HEK293 (cell line): ENCODE data around the gene SIRT7.

ENCODE experiments used
- CTCF ChIA-PET: fragments of 350-600 bp; formaldehyde crosslinking; extraction: SDS; loops from one replicate; lab custom pipeline; 2021; ENCODE audit warnings: antibody characterized with exemption; lab: Yijun Ruan, JAX
- POLR2A ChIA-PET: fragments of 300-600 bp; formaldehyde crosslinking; extraction: SDS; loops from one replicate; lab custom pipeline; 2020; ENCODE audit warnings: antibody characterized with exemption, inconsistent platforms; lab: Yijun Ruan, JAX
- H3K27ac ChIP-seq: fragments of 200-500 bp; sonication (Bioruptor generic); 2 replicates; pipeline ENCODE4 v1.5.1; 2014; ENCODE audit warnings: low read depth, low read length, control low read depth, inconsistent platforms; ENCODE audit errors: extremely low read depth
- H3K36me3 ChIP-seq, 2 experiments: fragments of 200-500 bp in 1 of 2; sonication (Bioruptor generic) in 1 of 2; 1 replicate in 1 of 2; 2 replicates in 1 of 2; pipeline ENCODE4 v1.5.1; 2014 to 2017; ENCODE audit warnings: inconsistent platforms in 2 of 2, low read length in 2 of 2; ENCODE audit not compliant: control insufficient read depth in 2 of 2, insufficient read depth in 1 of 2
- H3K4me1 ChIP-seq: fragments of 200-500 bp; sonication (Bioruptor generic); 2 replicates; pipeline ENCODE4 v1.5.1; 2014; ENCODE audit warnings: mild to moderate bottlenecking, low read length, inconsistent platforms; ENCODE audit not compliant: control insufficient read depth, insufficient read depth
- H3K4me3 ChIP-seq: 2 replicates; pipeline ENCODE4 v1.5.1; 2011; ENCODE audit warnings: low read depth, mild to moderate bottlenecking, control low read depth, low read length, moderate library complexity
- H3K9me3 ChIP-seq: fragments of 200-500 bp; sonication (Bioruptor generic); 2 replicates; pipeline ENCODE4 v1.5.1; 2014; ENCODE audit warnings: low read depth, low read length, inconsistent platforms; ENCODE audit not compliant: control insufficient read depth, insufficient read depth
- IKZF3 ChIP-seq: fragments of 450-650 bp; IDR thresholded peaks from 2 replicates; pipeline ENCODE4 v1.5.0; 2018; ENCODE audit warnings: missing biosample characterization, mild to moderate bottlenecking, missing genetic modification characterization, moderate library complexity
- REPIN1 ChIP-seq: fragments of 450-650 bp; formaldehyde crosslinking; IDR thresholded peaks from 2 replicates; pipeline ENCODE4 v1.5.1; 2017; ENCODE audit warnings: missing biosample characterization, missing genetic modification characterization, low read depth
- SETDB1 ChIP-seq: IDR thresholded peaks from one replicate; pipeline ENCODE4 v1.6.1; 2017; ENCODE audit warnings: mild to moderate bottlenecking, low read length, moderate library complexity, mixed read lengths; ENCODE audit not compliant: insufficient read length
- ZBTB8A ChIP-seq: fragments of 450-650 bp; formaldehyde crosslinking; IDR thresholded peaks from 2 replicates; pipeline ENCODE4 v1.5.1; 2016; ENCODE audit warnings: missing biosample characterization, missing genetic modification characterization
- ZFP41 ChIP-seq: fragments of 450-650 bp; formaldehyde crosslinking; IDR thresholded peaks from 2 replicates; pipeline ENCODE4 v1.5.1; 2016; ENCODE audit warnings: missing biosample characterization, missing genetic modification characterization, borderline replicate concordance
- ZNF664 ChIP-seq: fragments of 450-650 bp; formaldehyde crosslinking; IDR thresholded peaks from 2 replicates; pipeline ENCODE4 v1.5.1; 2016; ENCODE audit warnings: missing biosample characterization, missing genetic modification characterization
- ZNF677 ChIP-seq: fragments of 450-650 bp; IDR thresholded peaks from 2 replicates; pipeline ENCODE4 v1.5.0; 2018; ENCODE audit warnings: missing biosample characterization, mild to moderate bottlenecking, missing genetic modification characterization, moderate library complexity
- ZNF843 ChIP-seq: fragments of 450-650 bp; formaldehyde crosslinking; IDR thresholded peaks from 2 replicates; pipeline ENCODE4 v1.5.1; 2016; ENCODE audit warnings: missing biosample characterization, missing genetic modification characterization
- ZXDB ChIP-seq: fragments of 450-650 bp; formaldehyde crosslinking; IDR thresholded peaks from 2 replicates; pipeline ENCODE4 v1.5.1; 2016; ENCODE audit warnings: missing biosample characterization, missing genetic modification characterization
- TF ChIP-seq, protein P1 (sequence below): fragments of 450-650 bp; formaldehyde crosslinking; conservative IDR thresholded peaks from 2 replicates; pipeline ENCODE4 v1.5.1; 2016; ENCODE audit warnings: low read depth, missing biosample characterization, missing genetic modification characterization
- TF ChIP-seq, protein P2 (sequence below): fragments of 450-650 bp; formaldehyde crosslinking; IDR thresholded peaks from 2 replicates; pipeline ENCODE4 v1.5.1; 2016; ENCODE audit warnings: missing biosample characterization, missing genetic modification characterization
- TF ChIP-seq, protein P3 (sequence below): fragments of 450-650 bp; formaldehyde crosslinking; IDR thresholded peaks from 2 replicates; pipeline ENCODE4 v1.5.1; 2016; ENCODE audit warnings: missing biosample characterization, missing genetic modification characterization
- TF ChIP-seq, protein P4 (sequence below): fragments of 450-650 bp; formaldehyde crosslinking; IDR thresholded peaks from 2 replicates; pipeline ENCODE4 v1.5.1; 2016; ENCODE audit warnings: missing biosample characterization, missing genetic modification characterization

The SIRT7 gene

DNA sequence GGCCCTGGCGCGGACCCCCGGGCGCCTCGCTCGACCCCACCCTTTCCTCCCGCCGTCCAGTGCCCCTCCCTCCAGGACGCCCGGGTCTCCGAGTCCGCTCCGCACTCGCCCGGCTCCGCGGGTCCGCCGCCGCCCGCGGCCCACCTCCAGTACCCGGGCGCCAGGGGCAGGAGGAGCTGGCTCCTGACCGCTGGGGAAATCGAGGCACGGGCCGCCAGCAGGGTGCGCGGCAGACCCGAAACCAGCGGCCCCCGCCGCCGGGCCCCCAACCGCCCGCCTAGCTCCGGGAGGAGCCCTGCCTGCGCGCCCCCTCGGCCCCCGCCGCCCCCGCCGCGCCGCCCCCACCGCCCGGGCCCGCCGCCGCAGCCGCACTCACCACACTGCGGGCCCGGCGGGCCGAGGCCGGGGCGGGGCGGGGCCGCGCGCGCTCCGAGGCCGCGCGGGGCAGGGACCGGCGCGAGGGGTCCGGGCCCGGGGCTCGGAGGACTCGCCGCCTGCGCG is 9.2 kb upstream of the SIRT7 start:
- Histone ChIP-seq H3K9me3 (no peaks in the 10 kb centered on the region), H3K27ac (peak overlapping the region; percentile 90), H3K36me3 (peaks cover 0 to 8% of the 10 kb centered on the region in 2 experiments; a peak in 1 of 3 replicates), H3K4me3 (peak overlapping the region; percentile 79), H3K4me1 (peaks cover 3% of the 10 kb centered on the region; the same call in 1 of the 2 replicates)
- POLR2A ChIA-PET: interaction anchor here (1.0 to 3.2 kb wide), 11 partner anchors 9 to 244 kb away, joined by 3 to 22 read pairs (median 4); partner anchors contain the start of genes ARL16, DCXR, HGS and MRPL12
- TF ChIP-seq, protein P1, sequence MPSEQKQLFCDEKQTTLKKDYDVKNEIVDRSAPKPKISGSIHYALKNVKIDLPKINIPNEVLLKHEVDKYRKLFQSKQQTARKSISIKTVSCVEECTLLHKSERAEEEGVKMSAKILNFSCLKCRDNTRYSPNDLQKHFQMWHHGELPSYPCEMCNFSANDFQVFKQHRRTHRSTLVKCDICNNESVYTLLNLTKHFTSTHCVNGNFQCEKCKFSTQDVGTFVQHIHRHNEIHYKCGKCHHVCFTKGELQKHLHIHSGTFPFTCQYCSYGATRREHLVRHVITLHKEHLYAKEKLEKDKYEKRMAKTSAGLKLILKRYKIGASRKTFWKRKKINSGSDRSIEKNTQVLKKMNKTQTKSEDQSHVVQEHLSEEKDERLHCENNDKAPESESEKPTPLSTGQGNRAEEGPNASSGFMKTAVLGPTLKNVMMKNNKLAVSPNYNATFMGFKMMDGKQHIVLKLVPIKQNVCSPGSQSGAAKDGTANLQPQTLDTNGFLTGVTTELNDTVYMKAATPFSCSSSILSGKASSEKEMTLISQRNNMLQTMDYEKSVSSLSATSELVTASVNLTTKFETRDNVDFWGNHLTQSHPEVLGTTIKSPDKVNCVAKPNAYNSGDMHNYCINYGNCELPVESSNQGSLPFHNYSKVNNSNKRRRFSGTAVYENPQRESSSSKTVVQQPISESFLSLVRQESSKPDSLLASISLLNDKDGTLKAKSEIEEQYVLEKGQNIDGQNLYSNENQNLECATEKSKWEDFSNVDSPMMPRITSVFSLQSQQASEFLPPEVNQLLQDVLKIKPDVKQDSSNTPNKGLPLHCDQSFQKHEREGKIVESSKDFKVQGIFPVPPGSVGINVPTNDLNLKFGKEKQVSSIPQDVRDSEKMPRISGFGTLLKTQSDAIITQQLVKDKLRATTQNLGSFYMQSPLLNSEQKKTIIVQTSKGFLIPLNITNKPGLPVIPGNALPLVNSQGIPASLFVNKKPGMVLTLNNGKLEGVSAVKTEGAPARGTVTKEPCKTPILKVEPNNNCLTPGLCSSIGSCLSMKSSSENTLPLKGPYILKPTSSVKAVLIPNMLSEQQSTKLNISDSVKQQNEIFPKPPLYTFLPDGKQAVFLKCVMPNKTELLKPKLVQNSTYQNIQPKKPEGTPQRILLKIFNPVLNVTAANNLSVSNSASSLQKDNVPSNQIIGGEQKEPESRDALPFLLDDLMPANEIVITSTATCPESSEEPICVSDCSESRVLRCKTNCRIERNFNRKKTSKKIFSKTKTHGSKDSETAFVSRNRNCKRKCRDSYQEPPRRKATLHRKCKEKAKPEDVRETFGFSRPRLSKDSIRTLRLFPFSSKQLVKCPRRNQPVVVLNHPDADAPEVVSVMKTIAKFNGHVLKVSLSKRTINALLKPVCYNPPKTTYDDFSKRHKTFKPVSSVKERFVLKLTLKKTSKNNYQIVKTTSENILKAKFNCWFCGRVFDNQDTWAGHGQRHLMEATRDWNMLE (tag by site-specific recombination): no peak
- no peak for TF ChIP-seq ZFP41 (tag by site-specific recombination)
- TF ChIP-seq ZNF843 (tag by site-specific recombination): no peak
- no peak for TF ChIP-seq ZXDB (tag by site-specific recombination)
- no peak for TF ChIP-seq IKZF3 (tag by site-specific recombination)
- 0 out of 2 replicates have a peak, but pooled peaks have one; percentile 26 for TF ChIP-seq ZNF677 (tag by site-specific recombination)
- TF ChIP-seq, protein P2, sequence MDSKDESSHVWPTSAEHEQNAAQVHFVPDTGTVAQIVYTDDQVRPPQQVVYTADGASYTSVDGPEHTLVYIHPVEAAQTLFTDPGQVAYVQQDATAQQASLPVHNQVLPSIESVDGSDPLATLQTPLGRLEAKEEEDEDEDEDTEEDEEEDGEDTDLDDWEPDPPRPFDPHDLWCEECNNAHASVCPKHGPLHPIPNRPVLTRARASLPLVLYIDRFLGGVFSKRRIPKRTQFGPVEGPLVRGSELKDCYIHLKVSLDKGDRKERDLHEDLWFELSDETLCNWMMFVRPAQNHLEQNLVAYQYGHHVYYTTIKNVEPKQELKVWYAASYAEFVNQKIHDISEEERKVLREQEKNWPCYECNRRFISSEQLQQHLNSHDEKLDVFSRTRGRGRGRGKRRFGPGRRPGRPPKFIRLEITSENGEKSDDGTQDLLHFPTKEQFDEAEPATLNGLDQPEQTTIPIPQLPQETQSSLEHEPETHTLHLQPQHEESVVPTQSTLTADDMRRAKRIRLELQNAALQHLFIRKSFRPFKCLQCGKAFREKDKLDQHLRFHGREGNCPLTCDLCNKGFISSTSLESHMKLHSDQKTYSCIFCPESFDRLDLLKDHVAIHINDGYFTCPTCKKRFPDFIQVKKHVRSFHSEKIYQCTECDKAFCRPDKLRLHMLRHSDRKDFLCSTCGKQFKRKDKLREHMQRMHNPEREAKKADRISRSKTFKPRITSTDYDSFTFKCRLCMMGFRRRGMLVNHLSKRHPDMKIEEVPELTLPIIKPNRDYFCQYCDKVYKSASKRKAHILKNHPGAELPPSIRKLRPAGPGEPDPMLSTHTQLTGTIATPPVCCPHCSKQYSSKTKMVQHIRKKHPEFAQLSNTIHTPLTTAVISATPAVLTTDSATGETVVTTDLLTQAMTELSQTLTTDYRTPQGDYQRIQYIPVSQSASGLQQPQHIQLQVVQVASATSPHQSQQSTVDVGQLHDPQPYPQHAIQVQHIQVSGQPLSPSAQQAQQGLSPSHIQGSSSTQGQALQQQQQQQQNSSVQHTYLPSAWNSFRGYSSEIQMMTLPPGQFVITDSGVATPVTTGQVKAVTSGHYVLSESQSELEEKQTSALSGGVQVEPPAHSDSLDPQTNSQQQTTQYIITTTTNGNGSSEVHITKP (tag by site-specific recombination): no peak
- TF ChIP-seq ZBTB8A: 0 out of 2 replicates have a peak, but pooled peaks have one; percentile 2
- no peak for TF ChIP-seq SETDB1
- TF ChIP-seq REPIN1 (tag by site-specific recombination): no peak
- TF ChIP-seq, protein P3, sequence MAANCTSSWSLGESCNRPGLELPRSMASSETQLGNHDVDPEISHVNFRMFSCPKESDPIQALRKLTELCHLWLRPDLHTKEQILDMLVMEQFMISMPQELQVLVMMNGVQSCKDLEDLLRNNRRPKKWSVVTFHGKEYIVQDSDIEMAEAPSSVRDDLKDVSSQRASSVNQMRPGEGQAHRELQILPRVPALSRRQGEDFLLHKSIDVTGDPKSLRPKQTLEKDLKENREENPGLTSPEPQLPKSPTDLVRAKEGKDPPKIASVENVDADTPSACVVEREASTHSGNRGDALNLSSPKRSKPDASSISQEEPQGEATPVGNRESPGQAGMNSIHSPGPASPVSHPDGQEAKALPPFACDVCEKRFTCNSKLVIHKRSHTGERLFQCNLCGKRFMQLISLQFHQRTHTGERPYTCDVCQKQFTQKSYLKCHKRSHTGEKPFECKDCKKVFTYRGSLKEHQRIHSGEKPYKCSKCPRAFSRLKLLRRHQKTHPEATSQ (tag by site-specific recombination): no peak
- TF ChIP-seq, protein P4, sequence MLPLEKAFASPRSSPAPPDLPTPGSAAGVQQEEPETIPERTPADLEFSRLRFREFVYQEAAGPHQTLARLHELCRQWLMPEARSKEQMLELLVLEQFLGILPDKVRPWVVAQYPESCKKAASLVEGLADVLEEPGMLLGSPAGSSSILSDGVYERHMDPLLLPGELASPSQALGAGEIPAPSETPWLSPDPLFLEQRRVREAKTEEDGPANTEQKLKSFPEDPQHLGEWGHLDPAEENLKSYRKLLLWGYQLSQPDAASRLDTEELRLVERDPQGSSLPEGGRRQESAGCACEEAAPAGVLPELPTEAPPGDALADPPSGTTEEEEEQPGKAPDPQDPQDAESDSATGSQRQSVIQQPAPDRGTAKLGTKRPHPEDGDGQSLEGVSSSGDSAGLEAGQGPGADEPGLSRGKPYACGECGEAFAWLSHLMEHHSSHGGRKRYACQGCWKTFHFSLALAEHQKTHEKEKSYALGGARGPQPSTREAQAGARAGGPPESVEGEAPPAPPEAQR (tag by site-specific recombination): no peak
- TF ChIP-seq ZNF664 (tag by site-specific recombination): no peak
- CTCF ChIA-PET: interaction anchor here (0.7 to 1.8 kb wide), 9 partner anchors 9 to 372 kb away, joined by 3 to 12 read pairs (median 5); partner anchors contain the start of gene NOTUM
